IMR-90 (cell line): ENCODE measurements around the gene LATS2.

Experiments used
- CEBPB ChIP-seq: IDR thresholded peaks from 2 replicates; pipeline ENCODE4 v1.6.1; 2012; ENCODE audit warnings: low read depth, low read length, improper control_type of control experiment
- CHD1 ChIP-seq: IDR thresholded peaks from 2 replicates; pipeline ENCODE4 v1.6.1; 2012; ENCODE audit warnings: low read depth, low read length, improper control_type of control experiment
- POLR2A ChIP-seq: IDR thresholded peaks from 2 replicates; pipeline ENCODE4 v1.6.1; 2012; ENCODE audit warnings: mild to moderate bottlenecking, low read depth, low read length
- SMC3 ChIP-seq: fragments of 150-350 bp; IDR thresholded peaks from 2 replicates; pipeline ENCODE4 v1.6.1; 2016; ENCODE audit warnings: low read depth, mild to moderate bottlenecking, antibody characterized with exemption, low read length, moderate library complexity
- TF ChIP-seq, protein P1 (sequence below): conservative IDR thresholded peaks from 2 replicates; pipeline ENCODE4 v1.5.1; 2012; ENCODE audit warnings: mild to moderate bottlenecking, low read depth, low read length, improper control_type of control experiment

DNA sequence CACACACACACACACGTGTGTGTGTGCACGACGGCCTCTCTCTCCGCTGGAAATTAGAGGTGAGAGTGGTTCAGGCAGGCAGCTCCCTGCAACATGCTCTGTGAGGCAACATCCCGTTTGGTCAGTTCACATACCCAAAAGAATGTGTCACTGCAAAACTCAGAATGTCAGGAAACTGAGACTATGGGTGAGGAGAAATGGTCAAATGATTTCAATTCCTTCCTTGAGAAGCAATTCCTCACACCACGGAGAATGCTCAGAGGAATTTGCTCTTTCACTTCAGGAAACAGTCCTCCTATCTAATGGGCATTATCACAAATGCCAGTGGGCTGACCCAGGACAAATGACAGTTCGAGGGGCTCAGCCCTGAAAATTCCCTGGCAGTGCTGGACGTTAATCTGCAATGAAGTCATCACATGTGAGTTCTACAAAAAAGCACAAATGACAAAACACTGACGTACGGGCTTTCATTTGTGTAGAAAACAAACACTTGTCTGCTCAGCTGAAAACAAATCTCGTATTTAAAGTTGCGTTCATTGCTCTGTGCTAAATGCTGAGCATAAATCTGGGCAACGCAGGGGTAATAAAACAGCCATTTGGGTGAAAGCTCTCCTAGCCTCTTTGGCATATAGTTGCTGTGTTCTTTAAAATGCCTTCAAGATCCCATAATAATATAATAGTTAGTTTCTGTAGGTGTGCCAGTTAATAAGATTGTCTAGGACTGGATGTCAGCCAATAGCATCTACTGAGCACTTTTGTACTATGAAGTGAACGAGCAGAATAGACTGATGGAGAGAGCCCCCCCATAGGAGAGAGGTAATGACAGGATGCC is 18.6 kb upstream of the LATS2 start:
- peak; percentile 95 for TF ChIP-seq CEBPB
- TF ChIP-seq, protein P1, sequence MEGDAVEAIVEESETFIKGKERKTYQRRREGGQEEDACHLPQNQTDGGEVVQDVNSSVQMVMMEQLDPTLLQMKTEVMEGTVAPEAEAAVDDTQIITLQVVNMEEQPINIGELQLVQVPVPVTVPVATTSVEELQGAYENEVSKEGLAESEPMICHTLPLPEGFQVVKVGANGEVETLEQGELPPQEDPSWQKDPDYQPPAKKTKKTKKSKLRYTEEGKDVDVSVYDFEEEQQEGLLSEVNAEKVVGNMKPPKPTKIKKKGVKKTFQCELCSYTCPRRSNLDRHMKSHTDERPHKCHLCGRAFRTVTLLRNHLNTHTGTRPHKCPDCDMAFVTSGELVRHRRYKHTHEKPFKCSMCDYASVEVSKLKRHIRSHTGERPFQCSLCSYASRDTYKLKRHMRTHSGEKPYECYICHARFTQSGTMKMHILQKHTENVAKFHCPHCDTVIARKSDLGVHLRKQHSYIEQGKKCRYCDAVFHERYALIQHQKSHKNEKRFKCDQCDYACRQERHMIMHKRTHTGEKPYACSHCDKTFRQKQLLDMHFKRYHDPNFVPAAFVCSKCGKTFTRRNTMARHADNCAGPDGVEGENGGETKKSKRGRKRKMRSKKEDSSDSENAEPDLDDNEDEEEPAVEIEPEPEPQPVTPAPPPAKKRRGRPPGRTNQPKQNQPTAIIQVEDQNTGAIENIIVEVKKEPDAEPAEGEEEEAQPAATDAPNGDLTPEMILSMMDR, result no peak
- no peak for TF ChIP-seq POLR2A
- no peak for TF ChIP-seq SMC3
- no peak; the same call in 1 of the 2 replicates for TF ChIP-seq CHD1
